ENCODE data around the gene SNX20.

DNA sequence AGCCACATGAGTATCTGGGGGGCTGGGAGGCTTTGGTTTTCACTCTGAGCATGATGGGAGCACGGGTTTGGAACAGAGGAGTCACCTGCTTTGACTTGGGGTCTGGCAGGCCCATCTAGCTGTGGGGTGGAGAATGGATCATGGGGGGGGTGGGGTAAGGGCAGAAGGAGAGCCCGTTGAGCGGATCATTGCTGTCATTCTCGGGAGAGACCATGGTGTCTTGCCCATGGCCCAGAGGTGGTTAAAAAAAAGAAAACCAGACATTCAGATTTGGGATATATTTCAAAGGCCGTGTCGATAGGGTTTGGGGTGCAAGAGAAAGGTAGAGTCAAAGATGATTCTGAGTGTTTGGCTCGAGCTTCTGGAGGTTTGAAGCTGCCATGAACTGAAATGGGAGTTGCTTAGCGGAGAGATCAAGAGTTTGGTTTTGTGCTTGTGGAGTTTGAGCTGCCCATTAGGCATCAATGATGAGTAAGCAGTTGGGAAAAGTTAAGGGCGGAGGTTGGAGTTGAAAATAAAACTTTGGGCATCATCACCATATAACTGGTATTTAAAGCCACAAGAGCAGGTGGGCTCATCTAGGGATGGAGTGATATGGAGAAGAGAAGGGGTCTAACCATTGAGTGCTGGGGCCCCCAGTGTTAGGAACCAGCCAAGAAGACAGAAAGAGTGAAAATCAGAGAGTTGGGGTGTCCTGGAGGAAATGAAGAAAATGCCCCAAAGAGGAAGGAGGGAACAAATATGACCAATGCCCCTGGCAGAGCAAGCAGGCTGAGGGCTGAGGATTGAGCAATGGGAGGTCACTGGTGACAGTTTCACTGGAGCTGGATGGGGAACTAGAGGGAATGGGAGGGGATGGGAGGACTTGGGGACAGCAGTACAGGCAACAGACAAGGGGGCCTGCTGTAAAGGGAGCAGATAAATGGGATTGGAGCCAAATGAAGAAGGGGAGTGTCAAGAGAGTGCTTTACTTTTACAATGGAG lies 14.2 kb upstream of the SNX20 start:
- no peak for TF ChIP-seq CTCF (conservative IDR thresholded peaks at IDR 0.05; ENCODE audit: low read depth, low read length)
- TF ChIP-seq POLR2A (IDR thresholded peaks at IDR 0.05; ENCODE audit: low read depth, low read length), result no peak
- no peak for TF ChIP-seq SMC3 (IDR thresholded peaks at IDR 0.05; ENCODE audit: low read depth, low read length)
- no peak for TF ChIP-seq CHD1 (IDR thresholded peaks at IDR 0.05; ENCODE audit: low read depth, low read length)
- no peak for TF ChIP-seq RFX5 (IDR thresholded peaks at IDR 0.05; ENCODE audit: low read depth, low read length)

All from IMR-90 (cell line).